ENCODE results near the gene HOXD10.

Gene HOXD10

DNA sequence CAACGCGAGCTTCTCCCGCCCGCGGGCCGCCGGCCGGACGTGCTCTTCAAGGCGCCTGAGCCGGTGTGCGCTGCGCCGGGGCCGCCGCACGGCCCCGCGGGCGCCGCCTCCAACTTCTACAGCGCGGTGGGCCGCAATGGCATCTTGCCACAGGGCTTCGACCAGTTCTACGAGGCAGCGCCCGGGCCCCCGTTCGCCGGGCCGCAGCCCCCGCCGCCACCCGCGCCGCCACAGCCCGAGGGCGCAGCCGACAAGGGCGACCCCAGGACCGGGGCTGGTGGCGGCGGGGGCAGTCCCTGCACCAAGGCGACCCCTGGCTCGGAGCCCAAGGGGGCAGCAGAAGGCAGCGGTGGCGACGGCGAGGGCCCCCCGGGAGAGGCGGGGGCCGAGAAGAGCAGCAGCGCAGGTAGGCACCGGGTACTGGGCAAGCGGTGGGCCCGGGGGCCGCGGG is 8.8 kb upstream of the HOXD10 start:
- DNase-seq (ENCODE audit: low read depth in 2 of 2) = no peak

DNA sequence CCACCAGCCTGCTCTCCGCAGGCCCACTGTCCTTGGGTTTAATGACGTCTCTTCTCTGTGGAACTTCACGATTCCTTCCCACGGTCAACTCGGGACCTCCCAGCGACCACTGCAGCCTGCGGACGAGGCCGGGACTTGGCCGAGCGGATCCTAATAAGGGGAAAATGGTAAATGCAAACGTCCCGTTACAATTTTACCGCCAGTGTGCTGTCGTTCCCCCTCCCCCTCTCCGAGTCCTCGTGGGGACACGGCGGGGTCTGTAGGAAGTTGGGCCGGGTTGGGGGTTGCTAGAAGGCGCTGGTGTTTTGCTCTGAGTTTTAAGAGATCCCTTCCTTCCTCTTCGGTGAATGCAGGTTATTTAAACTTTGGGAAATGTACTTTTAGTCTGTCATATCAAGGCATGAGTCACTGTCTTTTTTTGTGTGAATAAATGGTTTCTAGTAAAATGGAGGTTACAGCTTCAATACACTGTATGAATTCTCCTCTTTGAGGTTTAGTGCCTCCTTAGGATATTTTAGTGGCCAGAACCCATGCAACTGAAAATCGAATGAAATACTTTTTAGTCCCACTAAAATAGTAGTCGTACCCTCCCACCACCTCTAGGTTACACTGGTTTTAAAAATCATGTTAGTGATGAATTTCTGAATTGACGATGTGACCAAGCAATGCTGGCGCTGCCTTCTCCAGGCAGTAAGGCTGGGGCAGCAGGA is 7.2 kb upstream of the HOXD10 start:
- DNase-seq (ENCODE audit: low read depth in 2 of 2) = no peak

DNA sequence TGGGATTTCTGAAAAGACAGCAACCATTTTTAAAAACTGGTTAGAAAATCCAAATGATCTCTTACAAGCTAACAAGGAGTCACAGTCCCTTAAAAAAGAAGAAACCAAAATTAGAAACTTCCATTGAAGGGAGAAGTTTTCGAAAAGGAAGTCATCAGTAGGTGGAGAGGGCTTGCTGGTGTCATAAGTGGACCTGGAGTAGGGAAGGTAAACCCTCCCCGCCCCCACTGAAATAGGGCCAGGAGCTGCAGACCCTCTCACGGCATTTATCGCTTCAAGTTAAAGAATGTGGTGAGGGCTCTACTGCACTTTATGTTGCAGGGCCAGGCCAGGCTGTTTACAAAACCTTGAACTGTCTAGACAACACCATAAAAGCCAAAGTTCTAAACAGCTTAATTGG is 6.6 kb upstream of the HOXD10 start:
- DNase-seq (ENCODE audit: low read depth in 2 of 2) = no peak

DNA sequence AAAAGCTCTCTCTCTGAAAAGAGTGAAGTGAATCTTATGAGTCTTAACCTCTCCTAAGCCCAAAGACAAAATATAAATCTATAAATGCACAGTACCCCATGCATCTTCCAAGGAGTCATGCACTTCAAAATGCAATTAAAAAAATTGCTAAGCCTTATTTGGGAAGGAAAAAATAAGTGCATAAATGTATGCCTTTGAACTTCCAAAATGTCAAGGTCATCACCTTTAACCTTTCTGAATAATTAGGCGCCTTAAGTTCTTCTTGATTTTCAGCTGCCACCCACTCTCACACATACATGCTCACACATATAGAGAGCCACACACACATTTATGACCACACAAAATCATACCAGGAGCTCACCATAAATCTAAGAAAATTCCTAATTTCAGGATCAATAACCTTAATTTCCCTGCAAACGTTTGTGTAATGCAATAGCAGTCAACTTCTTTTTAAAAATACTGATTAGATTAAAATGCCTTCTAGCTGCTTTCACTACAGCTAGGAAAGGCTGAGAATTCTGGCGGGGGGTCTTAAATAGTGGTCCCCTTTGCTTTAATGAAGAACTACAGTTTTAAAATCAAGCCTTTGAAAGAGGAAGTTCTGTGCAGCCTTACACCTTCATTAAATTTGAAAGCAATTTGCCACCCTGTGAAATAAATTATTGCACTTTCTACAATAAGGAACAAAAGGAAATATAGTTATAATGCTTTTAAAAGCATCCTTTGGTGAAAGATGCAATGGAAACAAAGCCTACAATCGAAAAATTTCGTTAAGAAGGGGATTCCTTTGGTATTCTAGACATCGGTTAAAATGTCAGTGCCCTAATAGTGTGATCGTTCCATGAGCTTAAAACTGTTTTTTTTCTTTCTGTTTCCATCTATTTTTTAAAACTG is 5.9 kb upstream of the HOXD10 start:
- no peak for DNase-seq (ENCODE audit: low read depth in 2 of 2)

DNA sequence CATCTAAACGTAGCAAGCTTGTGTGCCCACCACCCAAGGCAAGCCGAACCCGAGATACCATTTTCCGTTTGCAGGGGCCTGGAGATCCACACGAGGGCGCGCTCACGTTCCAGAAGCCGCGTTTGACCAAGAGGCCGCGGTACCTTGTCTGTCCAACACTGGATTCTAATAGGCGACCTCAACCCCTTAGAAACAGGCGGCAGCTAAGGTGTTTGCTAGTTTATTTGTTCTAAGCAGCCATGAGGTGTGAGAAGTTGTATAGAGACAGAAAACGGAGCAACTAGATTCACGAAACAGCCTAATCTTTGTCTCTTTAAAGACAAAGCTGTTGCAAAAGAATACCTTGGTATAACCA is 5.3 kb upstream of the HOXD10 start:
- no peak for DNase-seq (ENCODE audit: low read depth in 2 of 2)

DNA sequence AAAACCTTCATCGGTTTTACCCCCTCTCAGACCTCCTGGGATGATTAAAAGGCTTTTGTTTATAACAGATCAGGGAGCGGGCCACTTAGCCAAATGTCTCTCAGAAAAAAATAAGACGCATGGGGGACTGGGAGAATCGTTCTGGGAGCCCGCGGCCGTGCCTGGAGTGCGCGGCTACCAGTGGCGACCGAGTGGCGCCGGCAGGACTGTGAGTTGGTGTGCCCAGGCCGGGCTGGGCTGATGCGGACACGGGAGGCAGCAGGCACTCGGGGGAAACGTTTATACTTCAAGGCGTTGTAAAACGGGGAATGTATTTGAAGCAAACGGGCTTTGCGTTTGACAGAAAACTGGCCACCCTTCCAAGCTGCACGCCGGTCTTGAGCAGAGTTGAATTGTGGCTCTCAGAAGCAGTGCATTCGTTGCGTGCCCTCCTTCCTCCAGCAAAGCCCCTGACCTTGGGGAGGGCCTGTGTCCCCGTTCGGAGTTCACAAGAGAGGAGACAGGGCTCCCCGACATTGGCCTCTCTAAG is 4.7 kb upstream of the HOXD10 start:
- DNase-seq (ENCODE audit: low read depth in 2 of 2) = no peak

DNA sequence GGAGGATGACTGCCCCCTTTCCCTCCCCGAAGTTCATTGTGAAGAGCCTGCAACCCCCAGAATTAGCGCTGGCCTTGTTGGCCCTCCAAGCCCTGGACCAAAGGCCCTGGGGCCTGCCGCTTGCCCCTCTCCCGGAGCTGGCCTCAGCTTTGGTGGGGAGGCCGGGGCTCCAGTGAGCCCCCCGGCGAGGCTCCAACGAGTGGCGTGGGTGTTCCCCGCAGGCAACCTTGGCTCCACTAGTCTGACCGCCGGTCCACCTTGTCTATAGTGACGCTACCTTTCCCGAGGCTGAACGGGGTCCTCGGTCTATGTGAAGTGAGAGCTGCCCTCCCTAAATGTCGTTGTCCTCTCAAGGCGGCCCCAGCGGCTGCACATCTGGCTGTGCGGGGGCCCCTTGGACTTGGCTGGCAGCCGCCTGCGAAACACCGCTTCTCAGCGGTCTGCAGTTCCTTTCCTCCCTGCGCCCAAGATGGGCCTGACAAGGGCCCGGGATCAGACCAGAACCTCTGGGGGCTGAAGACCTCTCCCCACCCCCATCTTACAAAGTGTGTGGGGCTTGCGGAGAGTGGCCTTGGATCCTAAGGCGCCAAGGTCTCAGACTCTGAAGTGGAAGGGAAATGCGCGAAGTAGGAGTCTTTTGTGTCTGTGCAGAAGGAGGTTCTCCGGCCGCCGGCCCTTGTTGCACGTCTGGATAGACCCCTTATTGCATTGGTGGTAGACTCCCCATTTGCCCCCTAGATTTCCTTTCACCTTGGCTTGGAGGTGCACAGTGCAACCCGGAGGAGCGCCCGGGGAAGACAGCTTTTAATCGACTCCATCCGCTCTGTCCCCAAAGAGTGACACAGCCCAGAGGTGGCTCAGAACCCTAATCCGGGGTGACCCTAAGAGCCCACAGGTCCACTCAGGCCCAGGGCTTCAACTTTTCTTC is 3.9 kb upstream of the HOXD10 start:
- no peak for DNase-seq (ENCODE audit: low read depth in 2 of 2)

DNA sequence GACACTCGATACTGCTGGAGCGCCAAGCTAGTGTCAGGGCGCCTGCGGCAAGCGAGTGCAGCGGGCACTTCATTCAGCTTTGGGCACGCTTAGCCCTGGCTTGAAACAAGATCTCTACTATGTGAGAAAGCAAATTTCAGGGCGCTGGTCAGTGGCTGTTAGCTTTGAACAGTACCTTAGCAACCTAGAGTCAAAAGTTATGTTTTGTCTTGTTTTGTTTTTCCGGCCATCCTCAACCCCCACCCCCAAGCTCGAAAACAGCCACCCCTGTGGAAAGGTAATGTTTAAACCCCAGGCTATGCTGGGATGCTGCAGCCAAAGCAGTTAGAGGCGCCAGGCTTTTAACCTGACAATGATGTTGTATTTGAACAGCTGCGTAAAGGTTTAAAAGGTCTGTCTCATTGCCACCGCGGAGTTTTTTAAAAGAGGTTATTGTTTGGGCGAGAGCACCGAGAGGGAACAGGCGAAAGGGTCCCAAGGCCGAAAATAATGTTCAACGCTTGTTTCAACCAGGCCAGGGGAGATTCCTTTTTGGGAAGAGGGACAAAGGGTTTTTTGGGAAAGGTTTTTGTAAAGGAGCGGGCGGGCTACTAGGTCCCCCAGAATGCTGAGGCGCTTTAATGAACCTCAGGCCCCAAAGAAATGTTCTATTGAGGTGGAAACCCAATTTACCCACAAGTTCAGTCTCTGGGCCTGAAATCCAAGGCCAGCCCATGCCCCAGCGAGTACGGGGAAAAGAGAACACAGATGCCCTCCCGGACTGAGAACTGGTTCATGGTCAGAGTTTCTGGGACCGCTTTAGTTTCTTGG is 2.3 kb upstream of the HOXD10 start:
- no peak for DNase-seq (ENCODE audit: low read depth in 2 of 2)

DNA sequence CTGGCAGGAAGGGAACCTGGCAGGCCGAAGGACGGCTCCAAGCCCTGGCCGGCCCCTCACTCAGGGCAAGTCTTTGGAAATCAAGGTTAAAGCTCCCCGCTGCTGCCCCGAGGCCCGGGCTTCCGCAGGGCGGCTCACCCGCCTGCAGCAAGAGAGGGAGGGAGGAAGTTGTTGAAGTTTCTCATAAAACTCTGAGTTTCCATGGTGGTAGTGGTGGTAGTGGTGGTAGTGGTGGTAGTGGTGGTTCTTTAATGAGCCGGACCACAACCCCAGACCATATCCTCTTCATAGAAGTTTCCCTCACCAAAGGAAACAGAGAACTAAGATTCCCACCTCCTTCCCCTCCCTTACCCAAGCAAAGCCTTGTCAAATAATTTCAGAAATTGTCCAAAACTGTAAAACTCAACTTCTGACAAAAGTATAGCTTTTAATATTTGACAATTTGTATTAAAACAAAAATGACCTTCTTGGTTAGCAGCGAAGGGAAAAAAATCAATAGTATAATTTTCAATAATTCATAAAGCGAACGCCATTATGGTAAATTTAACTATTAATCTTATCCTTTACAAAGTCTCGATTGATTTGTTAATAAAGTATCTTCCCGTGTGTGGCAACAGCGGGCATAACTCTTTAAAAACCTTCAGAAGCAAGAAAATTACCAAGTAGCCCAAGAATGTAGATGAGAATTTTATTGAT is 1.5 kb upstream of the HOXD10 start:
- DNase-seq (ENCODE audit: low read depth in 2 of 2) = no peak

DNA sequence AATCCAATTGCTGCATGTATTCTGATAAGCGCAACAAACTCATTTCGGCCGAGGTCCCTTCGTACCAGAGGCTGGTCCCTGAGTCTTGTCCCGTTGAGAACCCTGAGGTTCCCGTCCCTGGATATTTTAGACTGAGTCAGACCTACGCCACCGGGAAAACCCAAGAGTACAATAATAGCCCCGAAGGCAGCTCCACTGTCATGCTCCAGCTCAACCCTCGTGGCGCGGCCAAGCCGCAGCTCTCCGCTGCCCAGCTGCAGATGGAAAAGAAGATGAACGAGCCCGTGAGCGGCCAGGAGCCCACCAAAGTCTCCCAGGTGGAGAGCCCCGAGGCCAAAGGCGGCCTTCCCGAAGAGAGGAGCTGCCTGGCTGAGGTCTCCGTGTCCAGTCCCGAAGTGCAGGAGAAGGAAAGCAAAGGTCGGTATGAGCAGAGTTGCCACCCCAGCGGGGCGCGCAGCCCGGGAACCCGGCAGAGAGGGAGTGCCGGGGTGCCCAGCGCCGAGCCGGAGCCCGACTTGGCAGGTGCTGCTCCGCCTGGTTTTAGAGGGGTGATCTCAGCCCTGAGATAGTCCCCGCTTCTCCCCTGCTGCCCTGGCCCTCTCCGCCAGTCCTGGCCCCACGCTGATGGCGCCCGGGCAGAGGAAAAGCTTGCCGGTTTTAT is 714 bp downstream of the HOXD10 start:
- DNase-seq (ENCODE audit: low read depth in 2 of 2) = no peak

DNA sequence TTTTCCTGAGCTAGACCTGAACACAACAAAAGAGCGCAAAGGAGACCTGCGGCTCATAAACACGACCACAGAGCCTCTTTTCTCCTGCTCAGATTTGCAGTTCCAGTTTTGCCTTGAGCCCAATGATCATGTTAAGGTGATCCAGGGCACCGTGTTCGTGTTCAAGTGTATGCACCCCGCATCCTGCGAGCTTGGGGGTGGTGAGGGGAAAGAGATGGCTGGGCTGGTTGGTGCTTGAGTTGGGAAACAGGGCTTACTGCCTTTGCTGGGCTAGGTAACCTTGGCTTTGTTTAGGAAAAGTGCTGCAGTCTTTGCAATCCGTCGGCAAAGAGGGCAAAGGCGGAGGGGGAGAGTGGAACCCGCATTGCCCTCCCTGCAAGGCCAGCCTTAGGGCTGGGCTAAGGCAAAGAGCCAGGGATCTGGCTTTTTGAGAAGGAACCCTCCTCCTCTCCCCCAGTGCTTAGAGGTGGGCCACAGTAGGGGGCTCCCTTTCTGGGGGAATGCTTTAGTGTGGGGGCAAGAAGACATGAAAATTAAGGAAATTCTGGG is 1.3 kb downstream of the HOXD10 start:
- no peak for DNase-seq (ENCODE audit: low read depth in 2 of 2)

DNA sequence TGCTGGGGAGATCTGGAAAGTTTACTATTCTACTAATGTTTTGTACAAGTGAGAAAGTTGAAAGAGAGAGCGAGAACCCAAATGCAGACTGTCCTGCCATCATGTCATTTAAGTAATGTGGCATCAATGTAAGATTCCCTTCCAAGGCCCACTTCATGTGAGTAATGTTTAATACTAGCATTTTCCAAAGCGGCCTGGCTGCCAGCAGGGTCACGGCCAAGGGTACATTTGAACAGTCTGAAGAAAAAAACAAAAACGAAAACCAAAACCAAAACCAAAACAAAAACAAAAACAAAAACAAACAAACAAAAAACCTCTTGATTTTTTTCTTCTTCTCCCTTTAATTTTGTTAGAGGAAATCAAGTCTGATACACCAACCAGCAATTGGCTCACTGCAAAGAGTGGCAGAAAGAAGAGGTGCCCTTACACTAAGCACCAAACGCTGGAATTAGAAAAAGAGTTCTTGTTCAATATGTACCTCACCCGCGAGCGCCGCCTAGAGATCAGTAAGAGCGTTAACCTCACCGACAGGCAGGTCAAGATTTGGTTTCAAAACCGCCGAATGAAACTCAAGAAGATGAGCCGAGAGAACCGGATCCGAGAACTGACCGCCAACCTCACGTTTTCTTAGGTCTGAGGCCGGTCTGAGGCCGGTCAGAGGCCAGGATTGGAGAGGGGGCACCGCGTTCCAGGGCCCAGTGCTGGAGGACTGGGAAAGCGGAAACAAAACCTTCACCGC is 2.2 kb downstream of the HOXD10 start:
- no peak for DNase-seq (ENCODE audit: low read depth in 2 of 2)

DNA sequence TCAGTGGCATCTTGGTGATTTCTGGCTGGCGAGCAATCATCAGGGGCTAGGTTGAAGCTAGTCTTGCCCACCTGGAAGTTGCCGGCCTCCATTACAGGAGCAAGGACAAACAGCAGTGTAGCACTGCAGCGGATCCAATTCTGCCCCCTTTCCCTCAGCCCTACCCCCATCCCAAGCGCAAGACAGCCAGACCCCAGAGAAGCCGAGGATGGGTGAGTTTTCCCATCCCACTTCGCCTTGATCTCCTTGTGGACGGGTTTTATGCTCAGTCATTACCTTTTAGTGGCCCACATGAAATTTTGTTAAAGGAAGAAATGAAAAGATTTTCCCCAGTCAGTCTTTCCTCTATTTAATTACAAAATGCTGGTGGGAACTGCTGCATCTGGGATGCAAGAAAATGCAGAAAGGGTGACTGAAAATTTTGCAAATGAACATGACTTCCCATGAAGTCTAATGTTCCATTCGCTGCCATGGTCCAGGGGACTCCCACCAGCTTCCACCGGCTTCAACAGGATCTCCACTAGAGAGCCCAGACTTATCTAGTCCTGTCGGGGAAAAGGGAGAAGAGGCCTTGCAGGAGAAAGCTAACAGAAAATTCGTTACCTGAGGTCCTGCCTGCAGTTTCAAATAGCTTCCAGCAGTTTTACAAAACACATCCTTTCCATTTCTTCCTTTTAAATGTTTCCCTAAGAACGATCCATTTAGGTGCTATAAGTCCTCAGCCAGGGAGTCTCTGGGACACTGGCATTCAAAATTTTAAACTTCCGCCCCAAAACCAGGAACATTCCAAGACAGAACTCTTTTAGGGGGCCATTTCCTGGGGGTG is 4.0 kb downstream of the HOXD10 start:
- no peak for DNase-seq (ENCODE audit: low read depth in 2 of 2)

DNA sequence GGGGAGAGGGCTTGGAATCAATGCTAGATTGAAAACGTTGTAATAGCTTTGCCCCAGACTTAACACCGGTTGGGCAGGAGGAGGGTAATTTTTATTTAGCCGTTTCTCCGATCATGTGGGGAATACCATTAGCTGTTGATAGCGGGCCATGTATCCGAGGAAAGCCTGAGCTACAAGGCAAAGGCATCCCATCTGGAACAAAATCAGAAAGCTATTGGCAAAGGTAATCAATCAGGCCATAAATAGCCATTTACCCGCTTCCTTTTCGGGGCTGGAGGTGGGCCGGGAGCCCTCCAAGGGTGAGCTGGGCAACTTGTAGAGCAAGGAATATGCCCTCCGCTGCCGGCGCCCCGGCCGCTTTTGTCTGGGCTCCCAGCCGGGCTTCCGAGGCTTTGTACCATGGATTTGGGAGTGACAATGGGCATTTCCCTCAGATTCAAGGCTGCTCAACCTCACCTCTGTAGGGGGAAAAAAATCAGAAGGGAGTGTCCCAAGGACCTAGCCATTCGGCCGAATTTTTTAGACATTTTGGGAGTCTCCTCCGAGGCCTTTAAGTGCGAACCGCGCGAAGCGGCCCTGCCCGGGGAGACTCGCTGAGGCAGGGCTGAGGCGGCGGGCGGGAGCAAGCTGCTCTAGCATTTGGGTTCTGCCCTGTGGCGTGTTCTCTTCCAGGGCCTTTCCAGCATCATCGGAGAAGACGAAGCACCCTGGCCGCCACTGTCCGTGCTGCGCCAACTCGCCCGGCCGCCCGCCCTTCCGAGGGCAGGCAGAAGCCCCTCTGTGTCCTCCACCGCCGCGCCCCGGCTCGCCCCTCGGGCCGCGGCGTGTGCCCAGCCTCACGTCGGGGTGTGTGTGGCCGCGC is 4.8 kb downstream of the HOXD10 start:
- DNase-seq (ENCODE audit: low read depth in 2 of 2) = no peak

DNA sequence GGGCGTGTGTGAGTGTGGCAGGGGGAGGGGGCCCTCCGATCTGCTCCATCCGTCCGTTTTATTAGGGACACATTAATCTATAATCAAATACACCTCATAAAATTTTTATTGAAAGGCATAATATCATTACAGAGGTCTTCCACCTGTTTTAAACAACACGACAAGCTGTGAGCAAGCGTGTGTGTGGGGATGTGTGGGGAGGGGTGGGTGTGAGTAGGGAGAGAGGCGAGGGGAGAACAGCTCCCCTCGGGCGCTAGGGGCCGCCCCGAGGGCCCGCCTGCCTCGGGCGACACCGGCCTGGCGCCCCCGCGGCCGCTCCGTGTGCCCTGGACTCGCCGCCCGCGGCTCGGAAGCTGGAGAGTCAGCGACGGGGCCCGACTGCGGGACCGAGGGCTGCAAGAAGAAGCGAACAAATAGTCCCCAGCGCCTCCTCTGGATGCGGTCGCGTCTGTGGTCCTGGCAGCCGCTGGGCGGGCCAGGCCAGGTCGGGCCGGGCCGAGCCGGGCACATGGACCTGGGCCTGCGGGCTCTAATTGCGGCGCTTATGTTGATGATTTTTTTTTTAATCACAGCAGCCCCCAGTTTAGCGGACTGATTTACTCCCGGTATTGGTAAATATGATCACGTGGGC is 5.6 kb downstream of the HOXD10 start:
- DNase-seq (ENCODE audit: low read depth in 2 of 2) = no peak

DNA sequence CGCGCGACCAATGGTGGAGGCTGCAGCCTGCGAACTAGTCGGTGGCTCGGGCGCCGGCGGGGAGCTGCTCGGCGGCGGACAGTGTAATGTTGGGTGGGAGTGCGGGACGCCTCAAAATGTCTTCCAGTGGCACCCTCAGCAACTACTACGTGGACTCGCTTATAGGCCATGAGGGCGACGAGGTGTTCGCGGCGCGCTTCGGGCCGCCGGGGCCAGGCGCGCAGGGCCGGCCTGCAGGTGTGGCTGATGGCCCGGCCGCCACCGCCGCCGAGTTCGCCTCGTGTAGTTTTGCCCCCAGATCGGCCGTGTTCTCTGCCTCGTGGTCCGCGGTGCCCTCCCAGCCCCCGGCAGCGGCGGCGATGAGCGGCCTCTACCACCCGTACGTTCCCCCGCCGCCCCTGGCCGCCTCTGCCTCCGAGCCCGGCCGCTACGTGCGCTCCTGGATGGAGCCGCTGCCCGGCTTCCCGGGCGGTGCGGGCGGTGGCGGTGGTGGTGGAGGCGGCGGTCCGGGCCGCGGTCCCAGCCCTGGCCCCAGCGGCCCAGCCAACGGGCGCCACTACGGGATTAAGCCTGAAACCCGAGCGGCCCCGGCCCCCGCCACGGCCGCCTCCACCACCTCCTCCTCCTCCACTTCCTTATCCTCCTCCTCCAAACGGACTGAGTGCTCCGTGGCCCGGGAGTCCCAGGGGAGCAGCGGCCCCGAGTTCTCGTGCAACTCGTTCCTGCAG is 6.3 kb downstream of the HOXD10 start, which contains the start of gene HOXD9:
HOXD9 (plus strand) TSS at position 37 of the 728 bp plus-strand sequence; CDS start at position 87, 50 bp downstream.
- no peak for DNase-seq (ENCODE audit: low read depth in 2 of 2)

All from stimulated activated CD8-positive, alpha-beta memory T cell treated with anti-CD3 and anti-CD28 coated beads, Interleukin-2, amount 100 ng/mL, for 1 hour (primary cell).